GM19372 (cell line): ENCODE measurements around the gene DOCK7.
"Not testable (repeated sequence)": the region's sequence is repeated elsewhere in the genome, so short reads cannot be mapped to it uniquely, and the experiment has no call there.

Experiments
- ATAC-seq: cut with Tn5 transposase; IDR thresholded peaks from one replicate; pipeline ENCODE4 v1.9.1; 2021; ENCODE audit warnings: mild to moderate bottlenecking, low read depth, moderate library complexity; ENCODE audit not compliant: unreplicated experiment

DOCK7 gene

GRCh38 chr1:62628506-62628905, 59.7 kb downstream of the DOCK7 start:
- no peak for ATAC-seq

GRCh38 chr1:62625415-62625814, 62.8 kb downstream of the DOCK7 start:
- peak; percentile 73 for ATAC-seq

GRCh38 chr1:62621907-62622306, 66.3 kb downstream of the DOCK7 start:
- ATAC-seq, result peak; percentile 90

- ATAC-seq, result no peak
These were observed 74.3 kb downstream of the DOCK7 start for GRCh38 chr1:62613890-62614289.

GRCh38 chr1:62613325-62613727, 74.9 kb downstream of the DOCK7 start:
- ATAC-seq, result peak; percentile 98

GRCh38 chr1:62612770-62613169, 75.4 kb downstream of the DOCK7 start:
- ATAC-seq, result no peak

GRCh38 chr1:62610588-62610987, 77.6 kb downstream of the DOCK7 start:
- not testable (repeated sequence) for ATAC-seq

GRCh38 chr1:62608905-62609304, 79.3 kb downstream of the DOCK7 start:
- no peak for ATAC-seq

- no peak for ATAC-seq
These were observed 86.7 kb downstream of the DOCK7 start for GRCh38 chr1:62601457-62601856.

- ATAC-seq, result no peak
These were observed 89.1 kb downstream of the DOCK7 start for GRCh38 chr1:62599044-62599443.

- no peak for ATAC-seq
These were observed 90.9 kb downstream of the DOCK7 start, which contains the start of gene ANGPTL3 for GRCh38 chr1:62597281-62597680. TSS of gene ANGPTL3 (plus strand) at chr1:62597520. CDS start at chr1:62597567, 47 bp downstream.

- ATAC-seq, result no peak
These were observed 92.5 kb downstream of the DOCK7 start for GRCh38 chr1:62595647-62596046.

GRCh38 chr1:62593825-62594394, 94.3 kb downstream of the DOCK7 start:
- no peak for ATAC-seq

GRCh38 chr1:62590970-62591368, 97.2 kb downstream of the DOCK7 start:
- no peak for ATAC-seq

GRCh38 chr1:62590255-62590969, 97.8 kb downstream of the DOCK7 start:
- no peak for ATAC-seq

GRCh38 chr1:62589321-62589720, 98.9 kb downstream of the DOCK7 start:
- no peak for ATAC-seq

- ATAC-seq, result no peak
These were observed 100.2 kb downstream of the DOCK7 start for GRCh38 chr1:62588000-62588399.

GRCh38 chr1:62585469-62586155, 102.6 kb downstream of the DOCK7 start:
- ATAC-seq, result no peak

GRCh38 chr1:62573675-62574074, 114.5 kb downstream of the DOCK7 start:
- ATAC-seq, result no peak

- ATAC-seq, result no peak
These were observed 115.7 kb downstream of the DOCK7 start for GRCh38 chr1:62572476-62572875.

GRCh38 chr1:62571517-62571916, 116.7 kb downstream of the DOCK7 start:
- ATAC-seq, result not testable (repeated sequence)

GRCh38 chr1:62567926-62568325, 120.3 kb downstream of the DOCK7 start:
- not testable (repeated sequence) for ATAC-seq
